GM12878 (cell line): ENCODE results near the gene PRM1. TPM values are rescaled to one million over a fixed set of nuclear protein-coding genes. Genes with fewer than 3 reads are reported as not detected.

ENCODE experiments used
- ATF7 ChIP-seq: fragments of 450-650 bp; IDR thresholded peaks from 2 replicates; pipeline ENCODE4 v1.6.1; 2016; ENCODE audit warnings: low read depth, mild to moderate bottlenecking
- BACH1 ChIP-seq: fragments of 450-650 bp; IDR thresholded peaks from 2 replicates; pipeline ENCODE4 v1.6.1; 2017; ENCODE audit warnings: mild to moderate bottlenecking, borderline replicate concordance
- BCL11A ChIP-seq: IDR thresholded peaks from 2 replicates; pipeline ENCODE4 v1.6.1; 2011; ENCODE audit warnings: low read depth, low read length
- BCL3 ChIP-seq: IDR thresholded peaks from 2 replicates; pipeline ENCODE4 v1.6.1; 2011; ENCODE audit warnings: borderline replicate concordance, low read depth, mild to moderate bottlenecking, moderate library complexity, low read length; ENCODE audit not compliant: insufficient read depth, poor library complexity, severe bottlenecking
- BRCA1 ChIP-seq: IDR thresholded peaks from 2 replicates; pipeline ENCODE4 v1.6.1; 2011; ENCODE audit warnings: low read depth, low read length, improper control_type of control experiment
- CHD4 ChIP-seq: fragments of 200-600 bp; sonication (generic); IDR thresholded peaks from 2 replicates; pipeline ENCODE4 v1.6.1; 2016; ENCODE audit warnings: mild to moderate bottlenecking
- CTCF ChIP-seq, 3 experiments: IDR thresholded peaks in 2 of 3; conservative IDR thresholded peaks in 1 of 3; 2 replicates each; pipeline ENCODE4 v1.5.1; 2011; ENCODE audit warnings: low read depth in 3 of 3, low read length in 3 of 3, mild to moderate bottlenecking in 3 of 3, control low read depth in 2 of 3, moderate library complexity in 2 of 3, inconsistent platforms in 1 of 3, mixed read lengths in 1 of 3; ENCODE audit not compliant: control insufficient read depth in 2 of 3, insufficient read depth in 1 of 3; ENCODE audit errors: extremely low read depth in 1 of 3
- EED ChIP-seq: sonication (generic); IDR thresholded peaks from 2 replicates; pipeline ENCODE4 v1.6.1; 2016; ENCODE audit warnings: antibody characterized with exemption, low read depth
- ETV6 ChIP-seq, 2 experiments: fragments of 450-650 bp in 1 of 2; IDR thresholded peaks in 1 of 2; conservative IDR thresholded peaks in 1 of 2; 2 replicates each; pipeline ENCODE4 v1.6.1; 2014; ENCODE audit warnings: antibody characterized with exemption in 1 of 2, borderline replicate concordance in 1 of 2, low read depth in 1 of 2, mild to moderate bottlenecking in 1 of 2, moderate library complexity in 1 of 2
- FOS ChIP-seq: IDR thresholded peaks from 3 replicates; pipeline ENCODE4 v1.6.1; 2011; ENCODE audit warnings: borderline replicate concordance; ENCODE audit not compliant: insufficient read length; ENCODE audit errors: extremely low read depth
- FOXM1 ChIP-seq: IDR thresholded peaks from 2 replicates; pipeline ENCODE4 v1.6.1; 2012; ENCODE audit warnings: low read depth, mild to moderate bottlenecking, inconsistent platforms, low read length, moderate library complexity
- HCFC1 ChIP-seq: fragments of 150-350 bp; IDR thresholded peaks from 2 replicates; pipeline ENCODE4 v1.6.1; 2014; ENCODE audit warnings: low read length
- HDAC6 ChIP-seq: fragments of 200-600 bp; sonication (generic); IDR thresholded peaks from one replicate; pipeline ENCODE4 v1.8.0; 2017; ENCODE audit warnings: antibody characterized with exemption; ENCODE audit not compliant: unreplicated experiment
- IKZF1 ChIP-seq: fragments of 450-650 bp; conservative IDR thresholded peaks from 2 replicates; pipeline ENCODE4 v1.6.1; 2017; ENCODE audit warnings: antibody characterized with exemption, mild to moderate bottlenecking
- MTA3 ChIP-seq: IDR thresholded peaks from 2 replicates; pipeline ENCODE4 v1.6.1; 2012; ENCODE audit warnings: low read length, inconsistent platforms, borderline replicate concordance
- MXI1 ChIP-seq: fragments of 150-350 bp; IDR thresholded peaks from 2 replicates; pipeline ENCODE4 v1.6.1; 2011; ENCODE audit warnings: low read depth, mild to moderate bottlenecking, inconsistent platforms, low read length, improper control_type of control experiment
- PAX5 ChIP-seq: IDR thresholded peaks from 2 replicates; pipeline ENCODE4 v1.6.1; 2011; ENCODE audit warnings: low read depth, low read length, borderline replicate concordance
- PAX8 ChIP-seq: fragments of 450-650 bp; IDR thresholded peaks from 2 replicates; pipeline ENCODE4 v1.6.1; 2017; ENCODE audit warnings: mild to moderate bottlenecking, moderate library complexity
- PML ChIP-seq: IDR thresholded peaks from 2 replicates; pipeline ENCODE4 v1.6.1; 2012; ENCODE audit warnings: low read length, inconsistent platforms
- POU2F2 ChIP-seq: IDR thresholded peaks from 3 replicates; pipeline ENCODE4 v1.6.1; 2011; ENCODE audit warnings: low read depth, mild to moderate bottlenecking, low read length, borderline replicate concordance
- RUNX3 ChIP-seq: IDR thresholded peaks from 2 replicates; pipeline ENCODE4 v1.6.1; 2012; ENCODE audit warnings: low read length, inconsistent platforms
- TARDBP ChIP-seq: IDR thresholded peaks from 2 replicates; pipeline ENCODE4 v1.6.1; 2016; ENCODE audit warnings: borderline replicate concordance
- ZSCAN29 ChIP-seq: fragments of 450-650 bp; IDR thresholded peaks from 2 replicates; pipeline ENCODE4 v1.6.1; 2017; ENCODE audit warnings: mild to moderate bottlenecking, moderate library complexity
- polyA plus RNA-seq, 11 experiments: library from polyadenylated mRNA; depleted of rRNA in 4 of 11; unstranded in 6 of 11; stranded (reverse) in 5 of 11; fragments of >200 nt; fragmentation: Nextera tagmentation in 4 of 11; fragmentation: Illumina TruSeq in 1 of 11; extraction: Ambion mirVana in 4 of 11; extraction: Trizol in 1 of 11; gene quantifications; 1 replicate in 1 of 11; 2 replicates in 10 of 11; pipeline versions ENCODE4 v1.2.1 to v1.2.3, GENCODE V29; 2011 to 2016; ENCODE audit warnings: inconsistent platforms in 2 of 11, missing spikeins in 2 of 11, low read depth in 1 of 11
- total RNA-seq, 4 experiments: library from RNA; depleted of rRNA in 3 of 4; stranded (reverse); fragments of >200 nt in 3 of 4; fragmentation: Illumina TruSeq in 1 of 4; extraction: Trizol in 1 of 4; gene quantifications; 2 replicates each; pipeline versions ENCODE4 v1.2.1 to v1.2.3, GENCODE V29; 2013 to 2021
- TF ChIP-seq, protein P1 (sequence below): fragments of 450-650 bp; IDR thresholded peaks from 2 replicates; pipeline ENCODE4 v1.6.1; 2016; ENCODE audit warnings: mild to moderate bottlenecking
- TF ChIP-seq, protein P2 (sequence below): fragments of 450-650 bp; IDR thresholded peaks from 2 replicates; pipeline ENCODE4 v1.6.1; 2017; ENCODE audit warnings: low read depth, mild to moderate bottlenecking, moderate library complexity

Gene PRM1
- total and polyA plus RNA-seq, 10 of the 15 experiments (the other 5 are each of a cell fraction or from before 2014, with no cell fraction given): 0.20 TPM; not detected in 9

DNA sequence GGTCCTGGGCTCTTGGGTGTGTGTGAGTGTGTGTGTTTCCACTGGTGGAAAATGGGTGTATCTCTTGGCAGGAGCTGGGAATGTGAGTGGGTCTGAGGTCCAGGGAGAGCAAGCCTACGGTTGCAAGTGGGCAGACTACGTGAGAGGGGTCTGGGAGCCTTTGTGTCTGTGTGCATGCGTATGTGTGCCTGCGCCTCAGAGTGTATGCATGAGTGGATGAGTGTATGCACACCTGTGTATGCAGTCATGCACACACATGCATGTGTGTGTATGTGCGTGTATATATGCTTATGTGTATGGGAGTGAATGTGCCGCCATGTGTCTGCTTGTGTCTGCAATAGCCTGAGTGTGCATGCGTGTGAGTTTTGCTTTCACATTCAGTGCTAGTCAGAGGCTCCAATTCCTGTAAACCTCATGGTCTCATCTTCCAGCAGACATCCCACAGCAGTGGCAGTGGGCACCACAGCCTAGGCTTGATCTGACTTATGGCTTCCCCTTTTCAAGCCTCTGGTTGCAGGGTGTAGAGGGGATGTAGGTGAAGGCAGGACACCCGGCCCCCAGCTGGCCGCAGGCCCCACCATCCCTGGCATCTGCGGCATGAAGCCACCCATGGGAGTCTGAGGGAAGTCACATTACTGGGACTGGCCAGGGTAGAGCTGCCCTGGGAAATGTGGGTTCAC is 44.4 kb upstream of the PRM1 start (continued):
- TF ChIP-seq, protein P1, sequence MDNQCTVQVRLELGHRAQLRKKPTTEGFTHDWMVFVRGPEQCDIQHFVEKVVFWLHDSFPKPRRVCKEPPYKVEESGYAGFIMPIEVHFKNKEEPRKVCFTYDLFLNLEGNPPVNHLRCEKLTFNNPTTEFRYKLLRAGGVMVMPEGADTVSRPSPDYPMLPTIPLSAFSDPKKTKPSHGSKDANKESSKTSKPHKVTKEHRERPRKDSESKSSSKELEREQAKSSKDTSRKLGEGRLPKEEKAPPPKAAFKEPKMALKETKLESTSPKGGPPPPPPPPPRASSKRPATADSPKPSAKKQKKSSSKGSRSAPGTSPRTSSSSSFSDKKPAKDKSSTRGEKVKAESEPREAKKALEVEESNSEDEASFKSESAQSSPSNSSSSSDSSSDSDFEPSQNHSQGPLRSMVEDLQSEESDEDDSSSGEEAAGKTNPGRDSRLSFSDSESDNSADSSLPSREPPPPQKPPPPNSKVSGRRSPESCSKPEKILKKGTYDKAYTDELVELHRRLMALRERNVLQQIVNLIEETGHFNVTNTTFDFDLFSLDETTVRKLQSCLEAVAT: peak; percentile 74
- TF ChIP-seq RUNX3 (peak; percentile 58), ZSCAN29 (no peak), PML (no peak), PAX8 (no peak), TARDBP (no peak), HCFC1 (no peak), PAX5 (peak; percentile 35; the same call in 1 of the 2 replicates), FOS (no peak), ETV6 (conservative IDR thresholded peaks at IDR 0.05 in 1 of 2, IDR thresholded peaks at IDR 0.05 in 1 of 2; ENCODE audit: borderline replicate concordance in 1 of 2, low read depth in 1 of 2) (no peak), POU2F2 (peak; percentile 12; the same call in 1 of the 3 replicates), HDAC6 (no peak), BACH1 (0 out of 2 replicates have a peak, but pooled peaks have one; percentile 15), BRCA1 (no peak), IKZF1 (peak; percentile 78), BCL3 (peak; percentile 47), CTCF (IDR thresholded peaks at IDR 0.05 in 2 of 3, conservative IDR thresholded peaks at IDR 0.05 in 1 of 3; ENCODE audit: control insufficient read depth in 2 of 3, extremely low read depth in 1 of 3, insufficient read depth in 1 of 3, low read depth in 3 of 3, low read length in 3 of 3) (no peak), ATF7 (0 out of 2 replicates have a peak, but pooled peaks have one; percentile 24), EED (peak; percentile 65; the same call in 1 of the 2 replicates), MXI1 (peak; percentile 39; the same call in 1 of the 2 replicates), FOXM1 (no peak), BCL11A (0 out of 2 replicates have a peak, but pooled peaks have one; percentile 34), MTA3 (0 out of 2 replicates have a peak, but pooled peaks have one; percentile 51), CHD4 (no peak)
- TF ChIP-seq, protein P2, sequence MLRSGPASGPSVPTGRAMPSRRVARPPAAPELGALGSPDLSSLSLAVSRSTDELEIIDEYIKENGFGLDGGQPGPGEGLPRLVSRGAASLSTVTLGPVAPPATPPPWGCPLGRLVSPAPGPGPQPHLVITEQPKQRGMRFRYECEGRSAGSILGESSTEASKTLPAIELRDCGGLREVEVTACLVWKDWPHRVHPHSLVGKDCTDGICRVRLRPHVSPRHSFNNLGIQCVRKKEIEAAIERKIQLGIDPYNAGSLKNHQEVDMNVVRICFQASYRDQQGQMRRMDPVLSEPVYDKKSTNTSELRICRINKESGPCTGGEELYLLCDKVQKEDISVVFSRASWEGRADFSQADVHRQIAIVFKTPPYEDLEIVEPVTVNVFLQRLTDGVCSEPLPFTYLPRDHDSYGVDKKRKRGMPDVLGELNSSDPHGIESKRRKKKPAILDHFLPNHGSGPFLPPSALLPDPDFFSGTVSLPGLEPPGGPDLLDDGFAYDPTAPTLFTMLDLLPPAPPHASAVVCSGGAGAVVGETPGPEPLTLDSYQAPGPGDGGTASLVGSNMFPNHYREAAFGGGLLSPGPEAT: peak; percentile 37; the same call in 1 of the 2 replicates
